HG03354 (cell line): Measurements from ENCODE around the gene NEK5.
"Not testable (repeated sequence)": the region's sequence is repeated elsewhere in the genome, so short reads cannot be mapped to it uniquely, and the experiment has no call there.

ENCODE experiments used
- ATAC-seq: cut with Tn5 transposase; IDR thresholded peaks from one replicate; pipeline ENCODE4 v1.9.1; 2021; ENCODE audit warnings: mild to moderate bottlenecking; ENCODE audit not compliant: unreplicated experiment, poor library complexity, severe bottlenecking

The NEK5 gene

GRCh38 chr13:52128714-52129700 is at the start of gene NEK5:
Gene NEK5 (minus strand): TSS chr13:52129073. CDS start chr13:52127482, 1,591 bp downstream.
- ATAC-seq: peak; percentile 76

- no peak for ATAC-seq
These were observed 48.4 kb upstream of the NEK5 start for GRCh38 chr13:52177276-52177675.

- ATAC-seq: not testable (repeated sequence)
These were observed 45.1 kb upstream of the NEK5 start for GRCh38 chr13:52173970-52174369.

GRCh38 chr13:52173373-52173772 is 44.5 kb upstream of the NEK5 start:
- ATAC-seq: no peak

GRCh38 chr13:52171686-52172085 is 42.8 kb upstream of the NEK5 start:
- not testable (repeated sequence) for ATAC-seq

GRCh38 chr13:52170828-52171391 is 42.0 kb upstream of the NEK5 start:
- not testable (repeated sequence) for ATAC-seq

- no peak for ATAC-seq
These were observed 41.0 kb upstream of the NEK5 start for GRCh38 chr13:52169839-52170238.

- ATAC-seq: no peak
These were observed 36.5 kb upstream of the NEK5 start for GRCh38 chr13:52165411-52165810.

- no peak for ATAC-seq
These were observed 36.1 kb upstream of the NEK5 start for GRCh38 chr13:52164989-52165388.

GRCh38 chr13:52163878-52164277 is 35.0 kb upstream of the NEK5 start:
- not testable (repeated sequence) for ATAC-seq

GRCh38 chr13:52162279-52163101 is 33.6 kb upstream of the NEK5 start:
- ATAC-seq: no peak

- no peak for ATAC-seq
These were observed 32.3 kb upstream of the NEK5 start for GRCh38 chr13:52161181-52161646.

GRCh38 chr13:52160506-52160905 is 31.6 kb upstream of the NEK5 start:
- no peak for ATAC-seq

- ATAC-seq: no peak
These were observed 31.2 kb upstream of the NEK5 start for GRCh38 chr13:52160053-52160452.

- ATAC-seq: peak; percentile 86
These were observed 30.5 kb upstream of the NEK5 start, which contains the start of gene NEK3 for GRCh38 chr13:52159159-52159982. Gene NEK3 (minus strand): TSS chr13:52159597. CDS start chr13:52156191, 3,406 bp downstream.

- no peak for ATAC-seq
These were observed 29.8 kb upstream of the NEK5 start for GRCh38 chr13:52158629-52159158.

- no peak for ATAC-seq
These were observed 27.9 kb upstream of the NEK5 start for GRCh38 chr13:52156724-52157261.

GRCh38 chr13:52155177-52155576 is 26.3 kb upstream of the NEK5 start:
- no peak for ATAC-seq

- ATAC-seq: no peak
These were observed 18.4 kb upstream of the NEK5 start for GRCh38 chr13:52147225-52147624.
